SK-N-SH (cell line): ENCODE measurements around the gene NGLY1. TPM values are rescaled to one million over a fixed set of nuclear protein-coding genes. Genes with fewer than 3 reads are reported as not detected.

Experiments
- CTCF ChIA-PET: fragments of 300-600, 350-600 bp; formaldehyde crosslinking; extraction: SDS; loops from one replicate; lab custom pipeline; 2021; lab: Yijun Ruan, JAX
- POLR2A ChIA-PET: fragments of 350-600 bp; sonication (Branson Sonifier 250); formaldehyde crosslinking; extraction: SDS; loops from one replicate; lab custom pipeline; 2020; ENCODE audit warnings: antibody characterized with exemption, inconsistent platforms; lab: Yijun Ruan, JAX
- DNase-seq: peaks from one replicate; pipeline ENCODE4 v3.0.0; 2012
- H2AFZ ChIP-seq: fragments of 200-600 bp; sonication (generic); 2 replicates; pipeline ENCODE4 v1.8.1; 2016; ENCODE audit warnings: antibody characterized with exemption, mild to moderate bottlenecking, low read depth
- H3F3A ChIP-seq: fragments of 200-600 bp; sonication (generic); replicated peaks from 2 replicates; pipeline ENCODE3; 2016; ENCODE audit warnings: antibody characterized with exemption, mild to moderate bottlenecking; ENCODE audit not compliant: insufficient read depth
- H3K27ac ChIP-seq, 2 experiments: fragments of 200-500 bp in 1 of 2; fragments of 200-600 bp in 1 of 2; sonication (Bioruptor generic) in 1 of 2; sonication (generic), shearing (Covaris generic) in 1 of 2; 2 replicates each; pipeline versions ENCODE4 v1.5.1 to v1.6.1; 2014 to 2016; ENCODE audit warnings: low read depth in 2 of 2, inconsistent platforms in 1 of 2, low read length in 1 of 2, mild to moderate bottlenecking in 1 of 2, mixed read lengths in 1 of 2
- H3K27me3 ChIP-seq: fragments of 200-600 bp; sonication (generic), shearing (Covaris generic); 2 replicates; pipeline ENCODE4 v1.6.1; 2016; ENCODE audit warnings: mixed run types; ENCODE audit not compliant: insufficient read depth
- H3K36me3 ChIP-seq, 2 experiments: fragments of 200-500 bp in 1 of 2; fragments of 200-600 bp in 1 of 2; sonication (Bioruptor generic) in 1 of 2; sonication (generic) in 1 of 2; replicated peaks in 1 of 2; 2 replicates each; pipeline versions ENCODE3 to v1.5.1; 2014 to 2016; ENCODE audit warnings: low read length in 1 of 2, mild to moderate bottlenecking in 1 of 2; ENCODE audit not compliant: insufficient read depth in 2 of 2, control insufficient read depth in 1 of 2
- H3K4me1 ChIP-seq, 2 experiments: fragments of 200-500 bp in 1 of 2; fragments of 200-600 bp in 1 of 2; sonication (Bioruptor generic) in 1 of 2; sonication (generic), shearing (Covaris generic) in 1 of 2; 2 replicates each; pipeline versions ENCODE4 v1.5.1 to v1.6.1; 2014 to 2016; ENCODE audit warnings: low read depth in 1 of 2, low read length in 1 of 2, mixed run types in 1 of 2; ENCODE audit not compliant: insufficient read depth in 2 of 2, control insufficient read depth in 1 of 2
- H3K4me2 ChIP-seq: fragments of 200-600 bp; sonication (generic), shearing (Covaris generic); 2 replicates; pipeline ENCODE4 v1.6.1; 2017; ENCODE audit warnings: mixed run types
- H3K4me3 ChIP-seq, 2 experiments: fragments of 200-500 bp in 1 of 2; fragments of 200-600 bp in 1 of 2; sonication (Bioruptor generic) in 1 of 2; sonication (generic), shearing (Covaris generic) in 1 of 2; 2 replicates each; pipeline versions ENCODE4 v1.5.1 to v1.8.1; 2014 to 2016; ENCODE audit warnings: low read depth in 2 of 2, inconsistent platforms in 1 of 2, low read length in 1 of 2, mild to moderate bottlenecking in 1 of 2, mixed read lengths in 1 of 2, moderate library complexity in 1 of 2
- H3K79me2 ChIP-seq: fragments of 200-600 bp; sonication (generic); 2 replicates; pipeline ENCODE4 v1.8.1; 2017; ENCODE audit warnings: mild to moderate bottlenecking; ENCODE audit not compliant: insufficient read depth
- H3K9ac ChIP-seq: fragments of 200-600 bp; sonication (generic); 2 replicates; pipeline ENCODE4 v1.6.1; 2017; ENCODE audit warnings: mixed run types
- H3K9me2 ChIP-seq: fragments of 200-600 bp; sonication (generic); 2 replicates; pipeline ENCODE4 v1.6.1; 2017; ENCODE audit warnings: mixed run types
- H3K9me3 ChIP-seq: fragments of 200-600 bp; sonication (generic); 2 replicates; pipeline ENCODE4 v1.6.1; 2017; ENCODE audit warnings: mixed run types, mild to moderate bottlenecking, moderate library complexity
- H4K20me1 ChIP-seq: fragments of 200-600 bp; sonication (generic); 2 replicates; pipeline ENCODE4 v1.6.1; 2017; ENCODE audit warnings: mild to moderate bottlenecking, mixed run types; ENCODE audit not compliant: insufficient read depth
- EP300 ChIP-seq, 2 experiments: IDR thresholded peaks; 2 replicates each; pipeline versions ENCODE4 v1.4.0 to v1.6.1; 2012; ENCODE audit warnings: borderline replicate concordance in 1 of 2, low read depth in 1 of 2, low read length in 1 of 2
- FOSL2 ChIP-seq: IDR thresholded peaks from 2 replicates; pipeline ENCODE4 v1.4.0; 2012; ENCODE audit warnings: low read depth, mild to moderate bottlenecking, moderate library complexity, borderline replicate concordance
- FOXJ3 ChIP-seq: sonication (generic); formaldehyde crosslinking; IDR thresholded peaks from 2 replicates; pipeline ENCODE4 v1.5.1; 2020; ENCODE audit warnings: mild to moderate bottlenecking, missing genetic modification reagents
- GATA2 ChIP-seq: sonication (generic); formaldehyde crosslinking; IDR thresholded peaks from 2 replicates; pipeline ENCODE4 v1.5.0; 2020; ENCODE audit warnings: mild to moderate bottlenecking, missing genetic modification reagents
- JUND ChIP-seq: IDR thresholded peaks from 2 replicates; pipeline ENCODE4 v1.4.0; 2012
- NFIC ChIP-seq: IDR thresholded peaks from 2 replicates; pipeline ENCODE4 v1.4.0; 2012; ENCODE audit warnings: borderline replicate concordance
- POLR2AphosphoS5 ChIP-seq: IDR thresholded peaks from 2 replicates; pipeline ENCODE4 v1.6.1; 2012; ENCODE audit warnings: low read depth, low read length
- SIN3A ChIP-seq: IDR thresholded peaks from 2 replicates; pipeline ENCODE4 v1.6.1; 2012; ENCODE audit warnings: low read depth, mild to moderate bottlenecking, low read length, moderate library complexity, borderline replicate concordance
- YY1 ChIP-seq: IDR thresholded peaks from 2 replicates; pipeline ENCODE4 v1.4.0; 2012; ENCODE audit warnings: low read depth, mild to moderate bottlenecking
- WGBS: methylation state at CpG from one replicate; pipeline ENCODE4 v1.1.6; 2017; ENCODE audit warnings: low lambda C conversion rate; 5-methylcytosine and 5-hydroxymethylcytosine counted together
- polyA plus RNA-seq, 3 experiments: library from polyadenylated mRNA; depleted of rRNA; stranded (reverse); fragments of >200 nt; gene quantifications; 2 replicates each; pipeline ENCODE4 v1.2.3, GENCODE V29; 2012
- TF ChIP-seq, protein P1 (sequence below): IDR thresholded peaks from 2 replicates; pipeline ENCODE4 v1.4.0; 2012; ENCODE audit warnings: low read depth, borderline replicate concordance
- TF ChIP-seq, protein P2 (sequence below): IDR thresholded peaks from 2 replicates; pipeline ENCODE4 v1.6.1; 2012; ENCODE audit warnings: mild to moderate bottlenecking, low read depth, low read length, moderate library complexity
- TF ChIP-seq, protein P3 (sequence below): IDR thresholded peaks from 2 replicates; pipeline ENCODE4; 2012
- TF ChIP-seq, protein P4 (sequence below): IDR thresholded peaks from 2 replicates; pipeline ENCODE4 v1.4.0; 2012; ENCODE audit warnings: low read depth

Gene NGLY1
- polyA plus RNA-seq, 1 of the 3 experiments (the other 2 are of a cell fraction) = 6.0 TPM

DNA sequence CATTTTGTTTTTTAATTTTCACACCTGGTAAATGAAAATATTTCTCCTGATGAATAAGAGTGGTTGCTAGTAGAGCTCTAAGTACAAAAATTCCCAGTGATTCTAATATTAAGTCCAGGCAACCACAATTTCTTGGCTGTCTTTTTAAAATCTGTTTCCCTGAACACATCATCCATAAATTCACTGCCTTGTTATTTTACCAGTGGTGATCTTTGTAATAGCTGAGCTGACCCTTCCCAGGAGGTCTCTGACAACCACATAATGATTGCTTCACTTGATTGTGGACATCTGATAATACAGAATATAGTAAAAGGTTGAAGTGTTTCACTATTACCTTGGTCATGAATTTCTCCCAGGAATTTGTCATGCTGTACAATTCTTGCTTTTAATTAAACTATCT is 104.7 kb downstream of the NGLY1 start:
- no peak overlapping the region for H2AFZ ChIP-seq
- no peak overlapping the region for H3K9ac ChIP-seq
- no peak overlapping the region for H3K4me3 ChIP-seq
- H3F3A ChIP-seq = no peaks in the 10 kb centered on the region
- no peak overlapping the region for H3K4me2 ChIP-seq
- no peaks in the 10 kb centered on the region for H3K4me1 ChIP-seq
- no peaks in the 10 kb centered on the region for H3K36me3 ChIP-seq
- H3K9me3 ChIP-seq = no peaks in the 10 kb centered on the region
- DNase-seq = no peak
- ChIA-PET POLR2A (no interaction called here), CTCF (interaction anchor here (1.6 kb wide), 1 partner anchor 31 kb away, joined by 4 read pairs; no protein-coding TSS in a partner anchor)
- no peaks in the 10 kb centered on the region for H3K9me2 ChIP-seq
- H3K27me3 ChIP-seq = no peaks in the 10 kb centered on the region
- H3K27ac ChIP-seq = no peak overlapping the region
- H4K20me1 ChIP-seq = no peaks in the 10 kb centered on the region
- no peaks in the 10 kb centered on the region for H3K79me2 ChIP-seq
- TF ChIP-seq NFIC = no peak
- TF ChIP-seq EP300 (IDR thresholded peaks at IDR 0.05; ENCODE audit: borderline replicate concordance in 1 of 2, low read depth in 1 of 2, low read length in 1 of 2) = no peak
- TF ChIP-seq FOXJ3 (CRISPR knock-in tag) = no peak
- no peak for TF ChIP-seq GATA2 (CRISPR knock-in tag)
- TF ChIP-seq, protein P1, sequence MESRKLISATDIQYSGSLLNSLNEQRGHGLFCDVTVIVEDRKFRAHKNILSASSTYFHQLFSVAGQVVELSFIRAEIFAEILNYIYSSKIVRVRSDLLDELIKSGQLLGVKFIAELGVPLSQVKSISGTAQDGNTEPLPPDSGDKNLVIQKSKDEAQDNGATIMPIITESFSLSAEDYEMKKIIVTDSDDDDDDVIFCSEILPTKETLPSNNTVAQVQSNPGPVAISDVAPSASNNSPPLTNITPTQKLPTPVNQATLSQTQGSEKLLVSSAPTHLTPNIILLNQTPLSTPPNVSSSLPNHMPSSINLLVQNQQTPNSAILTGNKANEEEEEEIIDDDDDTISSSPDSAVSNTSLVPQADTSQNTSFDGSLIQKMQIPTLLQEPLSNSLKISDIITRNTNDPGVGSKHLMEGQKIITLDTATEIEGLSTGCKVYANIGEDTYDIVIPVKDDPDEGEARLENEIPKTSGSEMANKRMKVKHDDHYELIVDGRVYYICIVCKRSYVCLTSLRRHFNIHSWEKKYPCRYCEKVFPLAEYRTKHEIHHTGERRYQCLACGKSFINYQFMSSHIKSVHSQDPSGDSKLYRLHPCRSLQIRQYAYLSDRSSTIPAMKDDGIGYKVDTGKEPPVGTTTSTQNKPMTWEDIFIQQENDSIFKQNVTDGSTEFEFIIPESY = no peak
- TF ChIP-seq, protein P2, sequence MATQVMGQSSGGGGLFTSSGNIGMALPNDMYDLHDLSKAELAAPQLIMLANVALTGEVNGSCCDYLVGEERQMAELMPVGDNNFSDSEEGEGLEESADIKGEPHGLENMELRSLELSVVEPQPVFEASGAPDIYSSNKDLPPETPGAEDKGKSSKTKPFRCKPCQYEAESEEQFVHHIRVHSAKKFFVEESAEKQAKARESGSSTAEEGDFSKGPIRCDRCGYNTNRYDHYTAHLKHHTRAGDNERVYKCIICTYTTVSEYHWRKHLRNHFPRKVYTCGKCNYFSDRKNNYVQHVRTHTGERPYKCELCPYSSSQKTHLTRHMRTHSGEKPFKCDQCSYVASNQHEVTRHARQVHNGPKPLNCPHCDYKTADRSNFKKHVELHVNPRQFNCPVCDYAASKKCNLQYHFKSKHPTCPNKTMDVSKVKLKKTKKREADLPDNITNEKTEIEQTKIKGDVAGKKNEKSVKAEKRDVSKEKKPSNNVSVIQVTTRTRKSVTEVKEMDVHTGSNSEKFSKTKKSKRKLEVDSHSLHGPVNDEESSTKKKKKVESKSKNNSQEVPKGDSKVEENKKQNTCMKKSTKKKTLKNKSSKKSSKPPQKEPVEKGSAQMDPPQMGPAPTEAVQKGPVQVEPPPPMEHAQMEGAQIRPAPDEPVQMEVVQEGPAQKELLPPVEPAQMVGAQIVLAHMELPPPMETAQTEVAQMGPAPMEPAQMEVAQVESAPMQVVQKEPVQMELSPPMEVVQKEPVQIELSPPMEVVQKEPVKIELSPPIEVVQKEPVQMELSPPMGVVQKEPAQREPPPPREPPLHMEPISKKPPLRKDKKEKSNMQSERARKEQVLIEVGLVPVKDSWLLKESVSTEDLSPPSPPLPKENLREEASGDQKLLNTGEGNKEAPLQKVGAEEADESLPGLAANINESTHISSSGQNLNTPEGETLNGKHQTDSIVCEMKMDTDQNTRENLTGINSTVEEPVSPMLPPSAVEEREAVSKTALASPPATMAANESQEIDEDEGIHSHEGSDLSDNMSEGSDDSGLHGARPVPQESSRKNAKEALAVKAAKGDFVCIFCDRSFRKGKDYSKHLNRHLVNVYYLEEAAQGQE = no peak
- no peak for TF ChIP-seq JUND
- TF ChIP-seq YY1 = no peak
- no peak for TF ChIP-seq POLR2AphosphoS5
- TF ChIP-seq, protein P3, sequence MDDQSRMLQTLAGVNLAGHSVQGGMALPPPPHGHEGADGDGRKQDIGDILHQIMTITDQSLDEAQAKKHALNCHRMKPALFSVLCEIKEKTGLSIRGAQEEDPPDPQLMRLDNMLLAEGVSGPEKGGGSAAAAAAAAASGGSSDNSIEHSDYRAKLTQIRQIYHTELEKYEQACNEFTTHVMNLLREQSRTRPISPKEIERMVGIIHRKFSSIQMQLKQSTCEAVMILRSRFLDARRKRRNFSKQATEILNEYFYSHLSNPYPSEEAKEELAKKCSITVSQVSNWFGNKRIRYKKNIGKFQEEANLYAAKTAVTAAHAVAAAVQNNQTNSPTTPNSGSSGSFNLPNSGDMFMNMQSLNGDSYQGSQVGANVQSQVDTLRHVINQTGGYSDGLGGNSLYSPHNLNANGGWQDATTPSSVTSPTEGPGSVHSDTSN = no peak

DNA sequence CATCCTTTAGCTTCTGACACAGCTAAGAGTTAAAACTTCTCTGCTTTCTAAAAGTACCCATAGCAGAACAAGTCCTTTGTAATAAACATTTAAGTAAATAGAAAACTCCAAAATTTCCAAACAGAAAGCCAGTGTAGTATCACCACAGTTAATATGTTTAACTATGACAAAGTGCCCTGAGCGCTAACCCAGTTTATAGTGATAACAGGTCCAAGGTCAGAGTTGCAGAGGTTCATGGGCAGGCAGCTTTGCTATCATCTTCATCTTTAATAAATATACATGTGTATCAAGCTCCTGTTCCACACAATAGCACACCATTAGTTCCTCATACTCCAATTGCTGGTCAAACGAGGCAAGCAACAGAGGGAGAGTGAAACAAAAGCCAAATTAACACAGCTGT is 106.1 kb downstream of the NGLY1 start:
- ChIA-PET CTCF (interaction anchor here (1.3 kb wide), 2 partner anchors 10 to 35 kb away, joined by 3 read pairs; no protein-coding TSS in a partner anchor), POLR2A (no interaction called here)
- Histone ChIP-seq H3F3A (no peaks in the 10 kb centered on the region), H3K27ac (no peak overlapping the region), H2AFZ (no peak overlapping the region), H3K9ac (no peak overlapping the region), H4K20me1 (no peaks in the 10 kb centered on the region), H3K9me2 (no peaks in the 10 kb centered on the region), H3K79me2 (no peaks in the 10 kb centered on the region), H3K36me3 (no peaks in the 10 kb centered on the region), H3K4me1 (no peaks in the 10 kb centered on the region), H3K4me3 (no peak overlapping the region), H3K4me2 (no peak overlapping the region), H3K9me3 (no peaks in the 10 kb centered on the region), H3K27me3 (no peaks in the 10 kb centered on the region)
- 63% methylated on average over 2 of the region's 2 CpGs for WGBS
- DNase-seq = no peak
- TF ChIP-seq POLR2AphosphoS5 (no peak), FOSL2 (no peak), JUND (no peak), SIN3A (no peak), EP300 (IDR thresholded peaks at IDR 0.05; ENCODE audit: borderline replicate concordance in 1 of 2, low read depth in 1 of 2, low read length in 1 of 2) (no peak)
- TF ChIP-seq, protein P4, sequence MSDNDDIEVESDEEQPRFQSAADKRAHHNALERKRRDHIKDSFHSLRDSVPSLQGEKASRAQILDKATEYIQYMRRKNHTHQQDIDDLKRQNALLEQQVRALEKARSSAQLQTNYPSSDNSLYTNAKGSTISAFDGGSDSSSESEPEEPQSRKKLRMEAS = no peak
